GM20000 (cell line): Measurements from ENCODE around the gene CCDC43.

Experiments used
- DNase-seq: peaks from one replicate; pipeline ENCODE4 v3.0.0; 2012; ENCODE audit warnings: low spot score
- TF ChIP-seq, protein P1 (sequence below): IDR thresholded peaks from 2 replicates; pipeline ENCODE4 v1.5.1; 2012; ENCODE audit warnings: mild to moderate bottlenecking, control low read depth; ENCODE audit errors: extremely low read depth, missing control alignments

The CCDC43 gene

DNA sequence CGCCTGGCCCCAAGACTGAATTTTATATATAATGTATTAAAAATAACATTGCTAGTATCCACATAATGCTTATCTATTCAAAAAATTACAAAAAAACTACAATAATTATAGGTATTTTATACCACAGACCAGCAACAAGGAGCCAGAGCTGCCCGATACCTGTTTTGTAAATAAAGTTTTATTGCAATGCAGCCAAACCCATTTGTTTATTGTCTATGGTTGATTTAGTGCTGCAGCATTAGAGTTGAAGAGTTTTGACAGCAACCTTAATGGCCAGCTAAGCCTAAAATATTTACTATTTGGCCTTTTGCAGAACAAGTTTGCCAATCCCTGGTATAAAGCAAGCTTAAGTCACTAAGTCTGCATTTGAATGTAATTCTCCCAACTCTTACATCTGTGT lies 27.7 kb downstream of the CCDC43 start:
- TF ChIP-seq, protein P1, sequence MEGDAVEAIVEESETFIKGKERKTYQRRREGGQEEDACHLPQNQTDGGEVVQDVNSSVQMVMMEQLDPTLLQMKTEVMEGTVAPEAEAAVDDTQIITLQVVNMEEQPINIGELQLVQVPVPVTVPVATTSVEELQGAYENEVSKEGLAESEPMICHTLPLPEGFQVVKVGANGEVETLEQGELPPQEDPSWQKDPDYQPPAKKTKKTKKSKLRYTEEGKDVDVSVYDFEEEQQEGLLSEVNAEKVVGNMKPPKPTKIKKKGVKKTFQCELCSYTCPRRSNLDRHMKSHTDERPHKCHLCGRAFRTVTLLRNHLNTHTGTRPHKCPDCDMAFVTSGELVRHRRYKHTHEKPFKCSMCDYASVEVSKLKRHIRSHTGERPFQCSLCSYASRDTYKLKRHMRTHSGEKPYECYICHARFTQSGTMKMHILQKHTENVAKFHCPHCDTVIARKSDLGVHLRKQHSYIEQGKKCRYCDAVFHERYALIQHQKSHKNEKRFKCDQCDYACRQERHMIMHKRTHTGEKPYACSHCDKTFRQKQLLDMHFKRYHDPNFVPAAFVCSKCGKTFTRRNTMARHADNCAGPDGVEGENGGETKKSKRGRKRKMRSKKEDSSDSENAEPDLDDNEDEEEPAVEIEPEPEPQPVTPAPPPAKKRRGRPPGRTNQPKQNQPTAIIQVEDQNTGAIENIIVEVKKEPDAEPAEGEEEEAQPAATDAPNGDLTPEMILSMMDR, result no peak
- no peak for DNase-seq

DNA sequence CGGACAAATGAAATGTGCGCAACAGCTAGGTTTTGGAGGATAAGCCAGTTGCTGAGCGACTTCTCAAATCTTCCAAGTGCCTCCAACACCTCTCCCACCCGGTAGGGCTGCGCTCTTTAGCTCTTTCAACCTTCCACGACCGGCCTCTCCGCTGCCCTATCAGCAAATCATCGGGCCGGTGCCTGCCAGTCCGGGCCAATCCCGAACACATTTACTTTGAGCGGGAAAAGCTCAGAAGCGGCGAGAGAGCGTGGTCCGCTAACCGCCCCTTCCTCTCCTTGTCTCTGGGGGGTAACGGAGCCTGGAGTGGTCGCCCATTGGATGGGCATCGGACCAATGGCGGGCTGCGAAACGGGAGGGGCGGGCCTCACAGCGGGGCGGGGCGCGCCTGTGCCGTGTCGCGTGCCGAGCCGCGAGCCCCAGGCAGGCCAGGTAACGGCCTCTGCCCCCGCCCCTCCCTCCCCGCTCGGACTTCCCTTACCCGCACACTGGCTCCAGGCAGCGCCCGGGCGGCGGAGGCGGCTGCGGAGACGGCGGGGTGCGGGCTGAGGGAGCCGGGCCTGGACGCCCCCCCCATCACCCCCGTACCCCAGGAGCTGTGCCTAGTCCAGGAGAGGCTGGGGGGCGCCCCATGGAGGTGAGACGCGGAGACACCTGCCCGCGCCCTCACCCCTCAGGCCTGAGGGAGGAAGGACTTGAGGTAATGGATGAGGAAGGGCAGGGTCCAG lies 33.4 kb downstream of the CCDC43 start, which contains the start of gene MEIOC:
Gene MEIOC (plus strand): TSS at position 486 of the 728 bp plus-strand sequence. CDS start 146 bp downstream, at position 632.
- DNase-seq, result peak; percentile 76
- TF ChIP-seq, protein P1, result no peak

DNA sequence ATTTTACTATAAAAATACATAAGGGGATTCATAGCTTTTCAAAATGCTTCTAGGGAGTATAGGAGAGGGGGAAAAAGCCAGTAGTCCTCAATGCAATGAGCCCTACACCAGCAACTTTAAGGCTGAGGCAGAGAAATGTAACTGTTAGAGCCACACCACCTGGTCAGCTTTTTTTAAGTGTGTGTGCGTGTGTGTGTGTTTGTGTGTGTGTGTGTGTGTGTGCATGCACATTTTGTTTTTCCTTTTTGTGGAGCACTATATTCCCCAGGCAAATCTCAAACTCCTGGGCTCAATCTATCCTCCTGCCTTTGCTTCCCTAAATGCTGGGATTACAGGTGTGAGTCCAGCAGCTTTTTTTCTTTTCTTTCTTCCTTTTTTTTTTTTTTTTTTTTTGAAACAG lies 35.6 kb downstream of the CCDC43 start:
- DNase-seq, result no peak
- TF ChIP-seq, protein P1, result no peak

DNA sequence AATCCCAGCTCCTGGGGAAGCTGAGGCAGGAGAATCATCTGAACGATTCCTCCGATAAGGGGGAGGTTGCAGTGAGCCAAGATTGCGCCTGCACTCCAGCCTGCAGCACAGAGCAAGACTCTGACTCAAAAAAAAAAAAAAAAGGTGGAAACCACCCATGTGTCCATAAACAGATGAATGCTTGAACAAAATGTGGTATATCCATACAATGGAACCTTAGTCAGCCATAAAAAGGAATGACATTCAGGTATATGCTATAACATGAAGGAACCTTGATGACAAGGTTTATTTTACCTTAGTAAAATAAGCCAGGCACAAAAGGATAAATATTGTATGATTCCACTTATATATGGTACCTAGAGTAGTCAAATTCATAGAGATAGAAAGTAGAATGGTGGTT lies 36.2 kb downstream of the CCDC43 start:
- TF ChIP-seq, protein P1, result no peak
- DNase-seq, result no peak

DNA sequence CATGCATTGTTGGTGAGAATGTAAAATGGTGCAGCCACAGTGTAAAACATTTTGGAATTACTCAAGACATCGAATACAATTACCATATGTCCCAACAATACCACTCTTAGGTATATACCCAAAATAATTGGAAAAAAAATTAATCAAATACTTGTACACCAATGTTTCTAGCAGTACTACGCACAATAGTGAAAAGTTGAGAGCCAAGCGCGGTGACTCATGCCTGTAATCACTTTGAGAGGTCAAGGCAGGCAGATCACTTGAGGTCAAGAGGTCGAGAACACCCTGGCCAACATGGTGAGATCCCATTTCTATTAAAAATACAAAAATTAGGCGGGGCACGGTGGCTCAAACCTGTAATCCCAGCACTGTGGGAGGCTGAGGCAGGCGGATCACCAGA lies 36.8 kb downstream of the CCDC43 start:
- TF ChIP-seq, protein P1, result no peak
- no peak for DNase-seq

DNA sequence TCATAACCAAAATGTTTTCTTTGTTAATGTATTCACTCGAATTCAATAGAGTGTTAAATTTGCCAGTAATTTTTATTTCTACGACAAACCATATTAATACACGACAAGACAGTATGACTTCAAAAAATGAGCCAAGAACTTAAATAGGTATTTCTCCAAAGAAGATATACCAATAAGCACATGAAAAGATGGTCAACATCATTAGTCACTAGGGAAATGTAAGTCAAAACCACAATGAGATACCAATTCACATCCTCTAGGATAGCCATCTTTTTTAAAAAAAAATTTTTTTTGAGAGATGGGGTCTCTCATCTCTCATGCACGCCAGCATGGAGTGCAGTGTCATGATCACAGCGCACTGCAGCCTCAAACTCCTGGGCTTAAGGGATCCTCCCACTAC lies 38.3 kb downstream of the CCDC43 start:
- no peak for DNase-seq
- TF ChIP-seq, protein P1, result no peak

DNA sequence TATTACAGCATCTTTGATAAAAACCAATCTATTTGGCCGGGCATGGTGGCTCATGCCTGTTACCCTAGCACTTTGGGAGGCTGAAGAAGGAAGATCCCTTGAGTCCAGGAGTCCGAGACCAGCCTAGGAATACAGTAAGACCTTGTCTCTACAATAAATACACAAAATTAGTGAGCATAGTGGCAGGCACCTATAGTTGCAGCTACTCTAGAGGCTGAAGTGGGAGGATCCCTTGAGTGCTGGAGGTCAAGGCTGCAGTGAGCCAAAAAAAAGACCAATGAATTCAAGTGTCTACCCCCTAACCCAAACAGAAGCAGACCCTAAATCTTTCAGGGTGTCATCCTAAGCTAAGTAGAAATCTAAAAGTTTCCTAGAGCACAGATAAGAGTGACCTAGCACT lies 40.6 kb downstream of the CCDC43 start:
- TF ChIP-seq, protein P1, result no peak
- DNase-seq, result no peak
